Measurements from ENCODE around the gene FGF5.

- TF ChIP-seq CTCF (IDR thresholded peaks at IDR 0.05; ENCODE audit: insufficient read depth, low read length) (no peak), GABPA (IDR thresholded peaks at IDR 0.05; ENCODE audit: low read depth) (no peak), POLR2AphosphoS5 (IDR thresholded peaks at IDR 0.05; ENCODE audit: low read depth) (no peak), REST (IDR thresholded peaks at IDR 0.05; ENCODE audit: insufficient replicate concordance, low read depth) (no peak)
Measured at GRCh38 chr4:80268936-80269335, 2.5 kb downstream of the FGF5 start.
